ENCODE data around the gene SFTPD. TPM values are rescaled to one million over a fixed set of nuclear protein-coding genes. Genes with fewer than 3 reads are reported as not detected.
"Not testable (repeated sequence)": the region's sequence is repeated elsewhere in the genome, so short reads cannot be mapped to it uniquely, and the experiment has no call there.

SFTPD gene
- total RNA-seq (0.15 and 1.1 TPM in 2 replicates), polyA plus RNA-seq (0.73 TPM in 1 of 2 replicates, not detected in the other)

- Histone ChIP-seq H3K36me3 (no peaks in the 10 kb centered on the region), H3K27me3 (no peaks in the 10 kb centered on the region), H3K4me1 (ENCODE audit: low read depth) (no peaks in the 10 kb centered on the region), H3K4me3 (no peak within 1 kb of the TSS), H3K27ac (no peak within 1 kb of the TSS), H3K9me3 (ENCODE audit: low read depth) (no peaks in the 10 kb centered on the region)
- TF ChIP-seq, protein P1, sequence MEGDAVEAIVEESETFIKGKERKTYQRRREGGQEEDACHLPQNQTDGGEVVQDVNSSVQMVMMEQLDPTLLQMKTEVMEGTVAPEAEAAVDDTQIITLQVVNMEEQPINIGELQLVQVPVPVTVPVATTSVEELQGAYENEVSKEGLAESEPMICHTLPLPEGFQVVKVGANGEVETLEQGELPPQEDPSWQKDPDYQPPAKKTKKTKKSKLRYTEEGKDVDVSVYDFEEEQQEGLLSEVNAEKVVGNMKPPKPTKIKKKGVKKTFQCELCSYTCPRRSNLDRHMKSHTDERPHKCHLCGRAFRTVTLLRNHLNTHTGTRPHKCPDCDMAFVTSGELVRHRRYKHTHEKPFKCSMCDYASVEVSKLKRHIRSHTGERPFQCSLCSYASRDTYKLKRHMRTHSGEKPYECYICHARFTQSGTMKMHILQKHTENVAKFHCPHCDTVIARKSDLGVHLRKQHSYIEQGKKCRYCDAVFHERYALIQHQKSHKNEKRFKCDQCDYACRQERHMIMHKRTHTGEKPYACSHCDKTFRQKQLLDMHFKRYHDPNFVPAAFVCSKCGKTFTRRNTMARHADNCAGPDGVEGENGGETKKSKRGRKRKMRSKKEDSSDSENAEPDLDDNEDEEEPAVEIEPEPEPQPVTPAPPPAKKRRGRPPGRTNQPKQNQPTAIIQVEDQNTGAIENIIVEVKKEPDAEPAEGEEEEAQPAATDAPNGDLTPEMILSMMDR (IDR thresholded peaks at IDR 0.05; ENCODE audit: low read depth, low read length): no peak
- peak in 1 of 2 donors; percentile 23 for DNase-seq (ENCODE audit: low read depth in 1 of 2, low spot score in 1 of 2)
Observed at GRCh38 chr10:79948976-79949722, at the start of gene SFTPD. Gene SFTPD, minus strand, starts transcription at chr10:79949105. Its CDS starts 2,446 bp downstream, at chr10:79946659.

- H3K27me3 ChIP-seq: no peaks in the 10 kb centered on the region
- TF ChIP-seq, protein P1 (IDR thresholded peaks at IDR 0.05; ENCODE audit: low read depth, low read length): no peak
- H3K36me3 ChIP-seq: no peaks in the 10 kb centered on the region
- H3K9me3 ChIP-seq (ENCODE audit: low read depth): no peaks in the 10 kb centered on the region
- no peak for DNase-seq (ENCODE audit: low read depth in 1 of 2, low spot score in 1 of 2)
- H3K27ac ChIP-seq: no peak overlapping the region
- no peaks in the 10 kb centered on the region for H3K4me1 ChIP-seq (ENCODE audit: low read depth)
- no peak overlapping the region for H3K4me3 ChIP-seq
Observed at GRCh38 chr10:79995979-79996634, 47.2 kb upstream of the SFTPD start.

DNA sequence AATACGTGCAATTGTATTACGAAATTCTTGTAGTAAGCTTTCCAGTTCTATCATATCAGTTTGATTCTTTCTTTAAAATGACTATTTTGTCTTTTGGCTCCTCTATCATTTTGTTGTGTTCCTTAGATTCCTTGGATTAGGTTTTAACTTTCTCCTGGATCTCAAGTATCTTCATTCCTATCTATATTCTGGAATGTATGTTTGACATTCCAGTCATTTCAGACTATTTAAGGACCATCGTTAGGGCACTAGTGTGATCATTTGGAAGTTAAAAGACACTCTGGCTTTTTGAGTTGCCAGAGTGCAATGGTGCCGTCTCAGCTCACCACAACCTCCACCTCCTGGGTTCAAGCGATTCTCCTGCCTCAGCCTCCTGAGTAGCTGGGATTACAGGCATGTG lies 45.7 kb upstream of the SFTPD start:
- H3K27ac ChIP-seq: no peak overlapping the region
- H3K4me3 ChIP-seq: no peak overlapping the region
- H3K4me1 ChIP-seq (ENCODE audit: low read depth): no peaks in the 10 kb centered on the region
- no peaks in the 10 kb centered on the region for H3K27me3 ChIP-seq
- TF ChIP-seq, protein P1 (IDR thresholded peaks at IDR 0.05; ENCODE audit: low read depth, low read length): no peak
- no peak for DNase-seq (ENCODE audit: low read depth in 1 of 2, low spot score in 1 of 2)
- no peaks in the 10 kb centered on the region for H3K36me3 ChIP-seq
- H3K9me3 ChIP-seq (ENCODE audit: low read depth): no peaks in the 10 kb centered on the region

GRCh38 chr10:79988199-79988598 lies 39.3 kb upstream of the SFTPD start:
- DNase-seq (ENCODE audit: low read depth in 1 of 2, low spot score in 1 of 2); H3K27me3 ChIP-seq; H3K9me3 ChIP-seq (ENCODE audit: low read depth); H3K27ac ChIP-seq; H3K4me1 ChIP-seq (ENCODE audit: low read depth); H3K36me3 ChIP-seq; H3K4me3 ChIP-seq: not testable (repeated sequence)

DNA sequence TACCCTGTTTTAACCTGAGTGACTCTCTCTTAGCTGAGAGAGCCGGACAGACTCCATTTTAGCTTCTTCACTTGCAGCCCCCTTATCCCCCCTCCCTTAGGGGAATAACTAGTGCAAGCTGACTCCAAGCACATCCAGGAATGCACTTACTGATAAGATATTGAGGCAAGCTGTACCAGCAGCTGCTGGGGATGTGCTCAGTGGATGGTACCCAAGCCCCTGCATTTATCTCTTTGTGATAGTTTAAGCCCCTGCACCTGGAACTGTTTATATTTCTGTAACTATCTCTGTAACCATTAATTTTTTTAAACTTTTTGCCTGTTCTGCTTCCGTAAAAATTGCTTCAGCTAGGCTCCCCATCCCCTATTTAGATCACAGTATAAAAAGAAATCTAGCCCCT lies 37.8 kb upstream of the SFTPD start:
- H3K9me3 ChIP-seq (ENCODE audit: low read depth); H3K4me1 ChIP-seq (ENCODE audit: low read depth); H3K4me3 ChIP-seq; H3K36me3 ChIP-seq; DNase-seq (ENCODE audit: low read depth in 1 of 2, low spot score in 1 of 2); H3K27ac ChIP-seq: not testable (repeated sequence)
- H3K27me3 ChIP-seq: peaks cover 19% of the 10 kb centered on the region

DNA sequence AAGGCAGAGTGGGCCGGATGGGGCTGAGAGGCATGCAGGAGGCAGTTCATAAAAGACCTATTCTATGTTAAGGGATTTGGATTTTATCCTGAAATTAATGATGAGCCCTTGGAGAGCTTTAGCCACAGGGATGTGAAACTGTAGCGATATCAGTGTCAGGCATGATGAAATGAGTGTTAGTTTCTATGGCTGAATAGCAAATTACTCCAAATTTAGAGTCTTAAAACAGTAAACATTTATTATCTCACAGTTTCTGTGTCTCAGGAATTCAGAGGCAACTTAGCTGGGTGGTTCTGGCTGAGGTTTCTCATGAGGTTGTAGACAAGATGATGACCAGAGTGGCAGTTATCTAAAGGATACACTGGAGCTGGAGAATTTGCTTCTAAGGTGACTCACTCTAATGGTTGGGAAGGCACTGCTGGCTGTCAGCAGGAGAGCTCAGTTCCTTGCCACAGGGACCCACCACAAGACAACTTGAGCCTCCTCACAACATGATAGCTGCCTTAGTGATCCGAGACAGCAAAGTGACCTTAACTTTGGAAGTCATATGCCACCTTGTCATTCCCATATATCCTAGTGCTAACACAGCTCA lies 36.7 kb upstream of the SFTPD start:
- no peaks in the 10 kb centered on the region for H3K4me1 ChIP-seq (ENCODE audit: low read depth)
- H3K36me3 ChIP-seq: no peaks in the 10 kb centered on the region
- H3K9me3 ChIP-seq (ENCODE audit: low read depth): no peaks in the 10 kb centered on the region
- DNase-seq (ENCODE audit: low read depth in 1 of 2, low spot score in 1 of 2): peak in 1 of 2 donors; percentile 83
- no peak overlapping the region for H3K4me3 ChIP-seq
- H3K27ac ChIP-seq: no peak overlapping the region
- peaks cover 29% of the 10 kb centered on the region for H3K27me3 ChIP-seq
- TF ChIP-seq, protein P1 (IDR thresholded peaks at IDR 0.05; ENCODE audit: low read depth, low read length): no peak

Measured in cardiac muscle cell (in vitro differentiated cells and primary cell).